ENCODE data around the gene BAZ1B.
"Not testable (repeated sequence)": the region's sequence is repeated elsewhere in the genome, so short reads cannot be mapped to it uniquely, and the experiment has no call there.

DNA sequence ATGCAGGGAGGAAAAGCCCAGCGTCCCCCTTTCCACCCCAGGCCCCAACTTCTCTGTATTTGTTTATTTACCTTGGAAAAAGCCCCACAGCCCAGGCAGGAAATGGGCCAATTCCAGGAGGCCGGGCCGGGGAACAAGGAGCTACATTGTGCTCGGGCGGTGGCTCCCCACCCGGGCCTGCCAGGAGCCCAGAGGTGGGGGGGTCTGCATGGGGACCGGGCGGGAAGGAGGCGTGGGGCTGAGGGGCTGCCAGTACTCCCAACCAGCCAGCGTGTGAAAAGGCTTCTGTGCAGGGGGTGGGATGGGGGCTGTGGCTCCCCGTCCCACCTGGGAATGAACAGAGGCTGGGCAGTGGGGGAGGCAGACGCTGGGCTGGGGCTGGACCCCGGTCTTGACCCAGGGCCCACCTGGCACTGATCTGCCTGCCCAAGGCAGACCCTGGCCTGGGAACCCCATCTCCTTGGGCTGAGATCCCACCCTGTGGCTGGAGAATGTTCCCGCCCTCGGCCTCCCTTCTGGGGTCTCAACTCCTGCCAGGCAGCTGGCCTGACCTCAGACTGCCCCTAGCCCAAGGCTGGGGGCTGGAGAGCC lies 111.5 kb downstream of the BAZ1B start:
- TF ChIP-seq ZFP30 (CRISPR knock-in tag; IDR thresholded peaks at IDR 0.05); TOX (CRISPR knock-in tag; IDR thresholded peaks at IDR 0.05; ENCODE audit: borderline replicate concordance): not testable (repeated sequence)

All from SK-N-SH treated with all-trans-retinoic acid at 6 μM for 48 hours (cell line).